ENCODE data around the gene C6. TPM values are rescaled to one million over a fixed set of nuclear protein-coding genes. Genes with fewer than 3 reads are reported as not detected.

Gene C6
- total RNA-seq, 1 donor from 2014 or later: 9.8 TPM

GRCh38 chr5:41093803-41094202, 119.5 kb downstream of the C6 start:
- no peaks in the 10 kb centered on the region for H3K4me1 ChIP-seq
- no peaks in the 10 kb centered on the region for H3K36me3 ChIP-seq
- TF ChIP-seq, protein P1, sequence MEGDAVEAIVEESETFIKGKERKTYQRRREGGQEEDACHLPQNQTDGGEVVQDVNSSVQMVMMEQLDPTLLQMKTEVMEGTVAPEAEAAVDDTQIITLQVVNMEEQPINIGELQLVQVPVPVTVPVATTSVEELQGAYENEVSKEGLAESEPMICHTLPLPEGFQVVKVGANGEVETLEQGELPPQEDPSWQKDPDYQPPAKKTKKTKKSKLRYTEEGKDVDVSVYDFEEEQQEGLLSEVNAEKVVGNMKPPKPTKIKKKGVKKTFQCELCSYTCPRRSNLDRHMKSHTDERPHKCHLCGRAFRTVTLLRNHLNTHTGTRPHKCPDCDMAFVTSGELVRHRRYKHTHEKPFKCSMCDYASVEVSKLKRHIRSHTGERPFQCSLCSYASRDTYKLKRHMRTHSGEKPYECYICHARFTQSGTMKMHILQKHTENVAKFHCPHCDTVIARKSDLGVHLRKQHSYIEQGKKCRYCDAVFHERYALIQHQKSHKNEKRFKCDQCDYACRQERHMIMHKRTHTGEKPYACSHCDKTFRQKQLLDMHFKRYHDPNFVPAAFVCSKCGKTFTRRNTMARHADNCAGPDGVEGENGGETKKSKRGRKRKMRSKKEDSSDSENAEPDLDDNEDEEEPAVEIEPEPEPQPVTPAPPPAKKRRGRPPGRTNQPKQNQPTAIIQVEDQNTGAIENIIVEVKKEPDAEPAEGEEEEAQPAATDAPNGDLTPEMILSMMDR (IDR thresholded peaks at IDR 0.05): no peak
- DNase-seq (no peak), ATAC-seq (no peak)
- intact Hi-C loops (cut with DNase I): no loop called here
- no peak overlapping the region for H3K27ac ChIP-seq
- H3K27me3 ChIP-seq (ENCODE audit: low read depth): no peaks in the 10 kb centered on the region
- no peaks in the 10 kb centered on the region for H3K9me3 ChIP-seq
- no peak overlapping the region for H3K4me3 ChIP-seq

Other genes starting within 250 kb of the C6 start
- gene MROH2B, start 142.2 kb downstream of the C6 start, total RNA-seq: not detected

Measured in lower lobe of right lung (tissue), 2 donors.